Upper lobe of right lung (tissue), 1 donor: ENCODE results near the gene MRTFA. TPM values are rescaled to one million over a fixed set of nuclear protein-coding genes. Genes with fewer than 3 reads are reported as not detected.

Source experiments
- ATAC-seq: fragments of 200-7000 bp; cut with Tn5 transposase; one replicate; pipeline ENCODE4 v1.9.1; 2020; ENCODE audit warnings: mild to moderate bottlenecking, moderate library complexity
- DNase-seq: peaks from one replicate; pipeline ENCODE4 v3.0.0-alpha.2; 2020
- H3K27ac ChIP-seq: fragments of 200-600 bp; one replicate; pipeline ENCODE4 v1.8.0; 2022
- H3K27me3 ChIP-seq: fragments of 200-600 bp; one replicate; pipeline ENCODE4 v1.8.0; 2022; ENCODE audit warnings: mild to moderate bottlenecking
- H3K36me3 ChIP-seq: fragments of 200-600 bp; one replicate; pipeline ENCODE4 v1.8.0; 2022
- H3K4me1 ChIP-seq: fragments of 200-600 bp; one replicate; pipeline ENCODE4 v1.8.0; 2022
- H3K4me3 ChIP-seq: fragments of 200-600 bp; one replicate; pipeline ENCODE4 v1.8.0; 2022; ENCODE audit warnings: mild to moderate bottlenecking
- H3K9me3 ChIP-seq: fragments of 200-600 bp; one replicate; pipeline ENCODE4 v1.8.0; 2022
- CTCF ChIP-seq: fragments of 200-600 bp; IDR thresholded peaks from one replicate; pipeline ENCODE4 v1.8.0; 2022; ENCODE audit warnings: antibody characterized with exemption
- intact Hi-C: fragments of 100-400 bp; cut with DNase I; formaldehyde crosslinking; loops from one replicate; pipeline ENCODE4 v1.11.0; 2022
- total RNA-seq: library from RNA; stranded (reverse); fragmentation: NEBNext Ultra II Directional; extraction: Animal tissue kit (Norgen Biotek cat#: 25700); gene quantifications from one replicate; pipeline ENCODE4 v1.2.1, GENCODE V29; 2021
- donor health status: DM: no; HTN: yes; CAD: no; lungs with severe emphysema.

The MRTFA gene
- total RNA-seq, 1 donor from 2014 or later, result 60.4 TPM

GRCh38 chr22:40519948-40520331 lies 116.6 kb downstream of the MRTFA start:
- Histone ChIP-seq H3K27me3 (no peaks in the 10 kb centered on the region), H3K4me1 (peaks cover 12% of the 10 kb centered on the region), H3K27ac (no peak overlapping the region), H3K36me3 (no peaks in the 10 kb centered on the region), H3K9me3 (no peaks in the 10 kb centered on the region), H3K4me3 (no peak overlapping the region)
- DNase-seq (no peak), ATAC-seq (no peak)
- intact Hi-C loops, result loop anchor here (10.0 kb wide), 1 partner anchor 125 kb away; no protein-coding TSS in a partner anchor
- TF ChIP-seq CTCF, result no peak

- intact Hi-C loops, result no loop called here
- no peak for ATAC-seq
Observed at GRCh38 chr22:40519284-40519947, 117.1 kb downstream of the MRTFA start.

GRCh38 chr22:40518840-40519239 lies 117.7 kb downstream of the MRTFA start:
- H3K4me3 ChIP-seq, result no peak overlapping the region
- TF ChIP-seq CTCF, result no peak
- H3K4me1 ChIP-seq, result peaks cover 1% of the 10 kb centered on the region
- ATAC-seq (no peak), DNase-seq (no peak)
- H3K9me3 ChIP-seq, result no peaks in the 10 kb centered on the region
- intact Hi-C loops, result no loop called here
- no peak overlapping the region for H3K27ac ChIP-seq
- H3K36me3 ChIP-seq, result no peaks in the 10 kb centered on the region
- H3K27me3 ChIP-seq, result no peaks in the 10 kb centered on the region

More at GRCh38 chr22:40519284-40519947, 117.1 kb downstream of the MRTFA start:
- Histone ChIP-seq H3K27me3 (no peaks in the 10 kb centered on the region), H3K4me3 (no peak overlapping the region), H3K27ac (no peak overlapping the region), H3K9me3 (no peaks in the 10 kb centered on the region), H3K4me1 (peaks cover 7% of the 10 kb centered on the region), H3K36me3 (no peaks in the 10 kb centered on the region)
- DNase-seq, result no peak
- TF ChIP-seq CTCF, result no peak

- no peak for DNase-seq
- no peak for ATAC-seq
- no peak for TF ChIP-seq CTCF
- H3K4me1 ChIP-seq, result no peaks in the 10 kb centered on the region
- no peak overlapping the region for H3K4me3 ChIP-seq
- intact Hi-C loops, result no loop called here
- no peaks in the 10 kb centered on the region for H3K36me3 ChIP-seq
- no peaks in the 10 kb centered on the region for H3K27me3 ChIP-seq
- H3K27ac ChIP-seq, result no peak overlapping the region
- no peaks in the 10 kb centered on the region for H3K9me3 ChIP-seq
Observed at GRCh38 chr22:40517631-40518030, 118.9 kb downstream of the MRTFA start.

- Histone ChIP-seq H3K4me1 (peaks cover 8% of the 10 kb centered on the region), H3K27me3 (no peaks in the 10 kb centered on the region), H3K36me3 (no peaks in the 10 kb centered on the region), H3K9me3 (no peaks in the 10 kb centered on the region), H3K4me3 (no peak overlapping the region), H3K27ac (no peak overlapping the region)
- no peak for TF ChIP-seq CTCF
- intact Hi-C loops, result no loop called here
- ATAC-seq (no peak), DNase-seq (no peak)
Observed at GRCh38 chr22:40516416-40516815, 120.1 kb downstream of the MRTFA start.
